Smooth muscle cell (in vitro differentiated cells): ENCODE measurements around the gene NACC1. TPM values are rescaled to one million over a fixed set of nuclear protein-coding genes. Genes with fewer than 3 reads are reported as not detected.

ENCODE experiments used
- DNase-seq: peaks from one replicate; lab custom pipeline; 2025; ENCODE audit not compliant: unreplicated experiment; lab: John Stamatoyannopoulos, UW
- H2AFZ ChIP-seq: fragments of 200-600 bp; sonication (generic); 2 replicates; pipeline ENCODE4 v1.6.0; 2016; ENCODE audit warnings: antibody characterized with exemption, low read depth, mild to moderate bottlenecking
- H3F3A ChIP-seq: fragments of 200-600 bp; sonication (generic); 2 replicates; pipeline ENCODE4 v1.6.0; 2017; ENCODE audit warnings: antibody characterized with exemption, low read depth
- H3K27ac ChIP-seq: fragments of 200-600 bp; sonication (generic); 2 replicates; pipeline ENCODE4 v1.5.1; 2016; ENCODE audit warnings: low read depth, mild to moderate bottlenecking
- H3K27me3 ChIP-seq: fragments of 200-600 bp; sonication (generic); 2 replicates; pipeline ENCODE4 v1.6.1; 2016; ENCODE audit warnings: low read depth, mild to moderate bottlenecking
- H3K36me3 ChIP-seq: fragments of 200-600 bp; sonication (generic); 2 replicates; pipeline ENCODE4 v1.5.1; 2016; ENCODE audit warnings: low read depth
- H3K4me1 ChIP-seq: fragments of 200-600 bp; sonication (generic); 2 replicates; pipeline ENCODE4 v1.5.1; 2016; ENCODE audit warnings: low read depth
- H3K4me2 ChIP-seq: fragments of 200-600 bp; sonication (generic); 2 replicates; pipeline ENCODE4 v1.6.0; 2016; ENCODE audit warnings: mild to moderate bottlenecking
- H3K4me3 ChIP-seq: fragments of 200-600 bp; sonication (generic); 2 replicates; pipeline ENCODE4 v1.5.1; 2016; ENCODE audit warnings: mild to moderate bottlenecking
- H3K79me2 ChIP-seq: fragments of 200-600 bp; sonication (generic); 2 replicates; pipeline ENCODE4 v1.6.0; 2016; ENCODE audit warnings: low read depth, mild to moderate bottlenecking
- H3K9ac ChIP-seq: fragments of 200-600 bp; sonication (generic); 2 replicates; pipeline ENCODE4 v1.6.0; 2016; ENCODE audit warnings: low read depth
- H3K9me3 ChIP-seq: fragments of 200-600 bp; sonication (generic); replicated peaks from 2 replicates; pipeline ENCODE4 v1.5.1; 2016; ENCODE audit warnings: low read depth
- H4K20me1 ChIP-seq: fragments of 200-600 bp; sonication (generic); 2 replicates; pipeline ENCODE4 v1.6.0; 2016; ENCODE audit warnings: low read depth
- CTCF ChIP-seq: fragments of 200-600 bp; sonication (generic); IDR thresholded peaks from 2 replicates; pipeline ENCODE4 v1.5.1; 2017; ENCODE audit warnings: borderline replicate concordance, mild to moderate bottlenecking, antibody characterized with exemption; ENCODE audit not compliant: insufficient read depth, poor library complexity, severe bottlenecking
- WGBS: methylation state at CpG from one replicate; pipeline ENCODE4 v1.1.7; 2016; ENCODE audit warnings: low lambda C conversion rate; 5-methylcytosine and 5-hydroxymethylcytosine counted together
- polyA plus RNA-seq: library from polyadenylated mRNA; unstranded; fragments of >200 nt; fragmentation: Nextera tagmentation; extraction: Ambion mirVana; gene quantifications from 2 replicates; pipeline ENCODE4 v1.2.1, GENCODE V29; 2016
- total RNA-seq: library from RNA; depleted of rRNA; stranded (reverse); fragments of >200 nt; gene quantifications from 2 replicates; pipeline ENCODE4 v1.2.3, GENCODE V29; 2014

Gene NACC1
- total and polyA plus RNA-seq, 2 experiments from 2014 or later: 9.9 to 44.6 TPM

DNA sequence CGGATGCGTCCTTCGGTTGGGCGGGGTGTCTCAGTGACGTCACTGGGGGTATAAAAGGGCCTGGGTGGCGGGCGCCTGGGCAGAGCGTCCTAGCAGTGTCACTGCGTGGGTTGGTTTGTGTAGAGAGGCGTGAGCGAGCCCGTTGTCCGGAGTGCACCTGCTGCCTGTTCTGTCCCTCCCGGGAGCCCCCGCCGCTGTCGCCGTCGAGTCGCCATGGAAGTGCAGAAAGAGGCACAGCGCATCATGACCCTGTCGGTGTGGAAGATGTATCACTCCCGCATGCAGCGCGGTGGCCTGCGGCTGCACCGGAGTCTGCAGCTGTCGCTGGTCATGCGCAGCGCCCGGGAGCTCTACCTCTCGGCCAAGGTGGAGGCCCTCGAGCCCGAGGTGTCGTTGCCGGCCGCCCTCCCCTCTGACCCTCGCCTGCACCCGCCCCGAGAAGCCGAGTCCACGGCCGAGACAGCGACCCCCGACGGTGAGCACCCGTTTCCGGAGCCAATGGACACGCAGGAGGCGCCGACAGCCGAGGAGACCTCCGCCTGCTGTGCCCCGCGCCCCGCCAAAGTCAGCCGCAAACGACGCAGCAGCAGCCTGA is 35.0 kb downstream of the NACC1 start:
- H3K36me3 ChIP-seq: no peaks in the 10 kb centered on the region
- H3K4me3 ChIP-seq: peak overlapping the region; percentile 98
- H3K27me3 ChIP-seq: no peaks in the 10 kb centered on the region
- peaks cover 10% of the 10 kb centered on the region for H3K4me1 ChIP-seq
- peaks cover 25% of the 10 kb centered on the region for H4K20me1 ChIP-seq
- H3K27ac ChIP-seq: peak overlapping the region; percentile 97
- H2AFZ ChIP-seq: no peak overlapping the region
- peaks cover 17% of the 10 kb centered on the region for H3F3A ChIP-seq
- H3K9me3 ChIP-seq: no peaks in the 10 kb centered on the region
- DNase-seq: peak; percentile 97
- peak; percentile 20 for TF ChIP-seq CTCF
- peak overlapping the region; percentile 99 for H3K9ac ChIP-seq
- H3K4me2 ChIP-seq: peak overlapping the region; percentile 94
- under 1% methylated on average over 55 of the region's 59 CpGs for WGBS
- peaks cover 12% of the 10 kb centered on the region for H3K79me2 ChIP-seq

- Histone ChIP-seq H3K4me3 (peak overlapping the region; percentile 98), H2AFZ (no peak overlapping the region), H3K9me3 (no peaks in the 10 kb centered on the region), H3K27ac (peak overlapping the region; percentile 97), H3K27me3 (no peaks in the 10 kb centered on the region), H4K20me1 (peaks cover 25% of the 10 kb centered on the region), H3K4me1 (peaks cover 10% of the 10 kb centered on the region), H3K79me2 (peaks cover 12% of the 10 kb centered on the region), H3K9ac (peak overlapping the region; percentile 99), H3K4me2 (peak overlapping the region; percentile 94), H3K36me3 (no peaks in the 10 kb centered on the region), H3F3A (peaks cover 17% of the 10 kb centered on the region)
- no peak for DNase-seq
- WGBS: 1% methylated on average over 65 of the region's 69 CpGs
- TF ChIP-seq CTCF: peak; percentile 2
Observed at GRCh38 chr19:13153569-13154240, 35.6 kb downstream of the NACC1 start.

DNA sequence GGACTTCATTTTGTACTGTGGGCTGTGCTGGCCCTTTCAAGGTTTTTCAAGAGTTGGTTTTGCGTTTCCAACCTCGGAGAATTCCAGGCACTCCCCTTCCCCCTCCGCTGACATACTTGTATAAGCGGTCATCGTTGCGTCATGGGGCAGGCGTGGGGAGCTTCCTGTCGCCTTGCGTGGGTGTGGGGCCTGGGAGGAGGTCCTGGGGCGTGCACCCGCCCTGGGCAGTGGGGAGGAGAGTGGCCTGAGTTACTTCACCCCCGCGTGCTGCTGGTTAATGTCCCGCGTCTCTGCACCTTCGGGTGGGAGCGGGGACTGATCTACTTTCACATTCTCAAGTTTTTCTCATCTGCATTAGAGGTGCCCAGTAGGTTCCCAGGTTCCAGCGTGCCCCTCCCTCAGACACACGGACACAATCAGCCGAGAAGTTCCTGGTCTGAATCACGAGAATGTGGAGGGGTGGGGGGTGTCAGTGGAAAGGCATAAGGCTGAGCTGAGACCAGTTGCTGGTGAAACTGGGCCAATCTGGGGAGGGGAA is 36.2 kb downstream of the NACC1 start:
- Histone ChIP-seq H3K79me2 (peaks cover 12% of the 10 kb centered on the region), H3K9ac (peak overlapping the region; percentile 99), H3K4me1 (peaks cover 10% of the 10 kb centered on the region), H3K9me3 (no peaks in the 10 kb centered on the region), H3K4me2 (peak overlapping the region; percentile 94), H4K20me1 (peaks cover 25% of the 10 kb centered on the region), H3K4me3 (peak overlapping the region; percentile 98), H3F3A (peaks cover 17% of the 10 kb centered on the region), H3K27me3 (no peaks in the 10 kb centered on the region), H2AFZ (no peak overlapping the region), H3K27ac (peak overlapping the region; percentile 97), H3K36me3 (no peaks in the 10 kb centered on the region)
- no peak for TF ChIP-seq CTCF
- 1% methylated on average over 17 of the region's 21 CpGs for WGBS
- peak; percentile 37 for DNase-seq
